SK-N-MC (cell line): Measurements from ENCODE around the gene ME2.

ENCODE experiments used
- EZH2 ChIP-seq: fragments of 200-600 bp; sonication (generic); IDR thresholded peaks from one replicate; pipeline ENCODE4 v1.6.1; 2017; ENCODE audit warnings: antibody characterized with exemption
- FOXP2 ChIP-seq: optimal IDR thresholded peaks from 2 replicates; pipeline ENCODE3; 2011; ENCODE audit warnings: mild to moderate bottlenecking, moderate library complexity; ENCODE audit not compliant: insufficient read depth; ENCODE audit errors: extremely low read length, control extremely low read depth
- POLR2AphosphoS5 ChIP-seq: IDR thresholded peaks from 2 replicates; pipeline ENCODE4 v1.6.1; 2012; ENCODE audit warnings: mild to moderate bottlenecking, low read depth, low read length, borderline replicate concordance

DNA sequence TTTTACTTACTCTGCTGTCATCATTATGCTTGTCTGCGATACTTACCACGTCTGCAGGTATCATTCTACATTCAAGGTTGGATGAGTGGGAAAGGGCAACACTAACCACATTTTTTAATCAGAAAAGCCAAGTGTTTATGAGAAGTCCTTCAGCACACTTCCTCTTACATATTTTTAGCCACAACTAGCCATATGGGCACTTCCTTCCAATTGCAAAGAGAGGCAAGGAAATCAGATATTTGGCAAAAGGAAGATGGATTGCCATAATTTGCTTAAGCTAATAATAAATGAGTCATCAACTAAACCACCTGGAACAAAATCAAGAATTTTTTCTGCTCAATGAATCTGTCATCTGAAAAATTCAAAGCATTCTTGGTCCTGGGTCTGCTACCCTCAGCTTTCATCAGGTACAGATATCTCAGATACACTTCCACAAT lies 42.4 kb upstream of the ME2 start:
- TF ChIP-seq POLR2AphosphoS5 (no peak), EZH2 (no peak), FOXP2 (no peak)
